Glomerular endothelial cell (primary cell): ENCODE data around the gene TRIM66. TPM values are rescaled to one million over a fixed set of nuclear protein-coding genes. Genes with fewer than 3 reads are reported as not detected.

Source experiments
- DNase-seq: peaks from one replicate; pipeline ENCODE4 v3.0.0-alpha.2; 2011; ENCODE audit warnings: low read depth, low spot score; ENCODE audit errors: extremely low read depth
- total RNA-seq: library from RNA; depleted of rRNA; stranded (reverse); fragments of >200 nt; gene quantifications from 2 replicates; pipeline ENCODE4 v1.2.3, GENCODE V29; 2015

Gene TRIM66
- total RNA-seq, result 4.0 and 4.7 TPM in 2 replicates

DNA sequence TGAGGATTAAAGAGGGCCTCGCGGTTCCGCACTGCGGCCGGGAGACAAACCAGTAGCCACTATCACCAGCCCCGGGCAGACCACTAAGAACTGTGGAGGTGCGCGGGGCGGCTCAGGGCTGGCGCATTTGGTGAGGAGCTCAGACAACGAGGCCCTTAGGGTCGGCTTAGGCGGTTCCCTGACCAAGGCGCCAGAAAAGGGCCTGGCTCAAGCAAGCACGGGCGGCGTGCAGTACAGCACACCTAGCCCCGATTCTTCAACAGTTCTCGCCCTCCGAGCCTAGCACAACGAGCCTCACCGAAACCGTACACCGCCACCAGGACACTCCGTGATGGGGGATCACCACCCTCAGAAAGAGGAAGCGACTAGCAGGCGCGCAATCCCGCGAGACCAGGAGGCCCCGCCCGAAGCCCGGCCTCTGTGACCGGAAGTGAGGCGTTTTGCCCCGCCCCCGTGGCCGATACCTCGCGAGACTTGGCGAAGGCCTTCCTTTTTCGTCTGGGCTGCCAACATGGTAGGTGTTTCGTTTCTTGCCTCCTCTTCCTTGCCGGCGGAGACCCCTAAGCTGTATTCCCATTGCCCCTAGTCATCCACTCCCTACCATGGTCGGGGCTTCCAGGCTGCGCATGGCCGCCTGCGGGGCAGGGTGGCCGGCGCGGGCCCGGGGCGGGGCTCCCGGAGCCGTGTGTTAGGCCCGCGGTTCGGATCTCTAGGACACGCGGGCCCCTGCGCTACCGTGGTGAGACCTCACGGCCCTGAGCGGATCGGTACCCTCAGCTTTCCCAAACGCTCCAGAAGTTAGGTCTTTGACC, at the start of gene TRIM66, which contains the start of gene RPL27A:
TSS of gene TRIM66 (minus strand) at position 363 of the 812 bp plus-strand sequence. CDS start 10,391 bp downstream, outside the sequence.
TSS of gene RPL27A (plus strand) at position 490 of the 812 bp plus-strand sequence. CDS start at position 512, 22 bp downstream.
- DNase-seq, result no peak

DNA sequence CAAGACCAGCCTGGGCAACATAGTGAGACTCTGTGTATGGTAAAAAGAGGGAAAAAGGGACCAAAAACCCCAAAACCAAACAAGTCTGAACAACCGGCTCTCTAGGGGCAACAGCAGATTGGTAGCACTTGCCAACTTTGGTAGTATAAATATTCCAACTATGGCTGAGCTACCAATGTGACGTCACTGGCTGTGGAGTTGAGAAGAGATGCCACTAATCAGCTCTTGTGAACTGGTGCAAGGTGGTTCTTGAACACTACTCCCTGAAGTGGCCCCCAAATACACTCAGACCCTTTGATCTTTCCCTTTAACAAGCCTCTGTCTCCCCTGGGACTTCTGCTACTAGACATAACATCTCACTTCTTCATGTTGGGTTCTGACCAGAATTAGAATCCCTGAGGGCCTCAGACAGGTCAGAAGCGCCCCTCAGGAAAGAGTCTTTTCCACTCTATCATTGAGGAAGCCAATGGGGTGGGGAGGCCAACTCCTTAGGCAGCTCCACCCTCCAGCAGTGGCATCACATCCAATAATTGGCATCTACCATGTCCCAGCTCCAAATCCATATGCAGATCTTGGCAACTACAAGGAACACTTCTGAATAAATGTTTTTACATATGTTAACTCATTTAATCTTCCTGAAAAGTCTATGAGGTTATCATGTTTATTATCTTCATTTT, 49.3 kb upstream of the TRIM66 start:
- DNase-seq, result no peak

- DNase-seq, result no peak
These were observed 48.2 kb upstream of the TRIM66 start for GRCh38 chr11:8730697-8731020.

DNA sequence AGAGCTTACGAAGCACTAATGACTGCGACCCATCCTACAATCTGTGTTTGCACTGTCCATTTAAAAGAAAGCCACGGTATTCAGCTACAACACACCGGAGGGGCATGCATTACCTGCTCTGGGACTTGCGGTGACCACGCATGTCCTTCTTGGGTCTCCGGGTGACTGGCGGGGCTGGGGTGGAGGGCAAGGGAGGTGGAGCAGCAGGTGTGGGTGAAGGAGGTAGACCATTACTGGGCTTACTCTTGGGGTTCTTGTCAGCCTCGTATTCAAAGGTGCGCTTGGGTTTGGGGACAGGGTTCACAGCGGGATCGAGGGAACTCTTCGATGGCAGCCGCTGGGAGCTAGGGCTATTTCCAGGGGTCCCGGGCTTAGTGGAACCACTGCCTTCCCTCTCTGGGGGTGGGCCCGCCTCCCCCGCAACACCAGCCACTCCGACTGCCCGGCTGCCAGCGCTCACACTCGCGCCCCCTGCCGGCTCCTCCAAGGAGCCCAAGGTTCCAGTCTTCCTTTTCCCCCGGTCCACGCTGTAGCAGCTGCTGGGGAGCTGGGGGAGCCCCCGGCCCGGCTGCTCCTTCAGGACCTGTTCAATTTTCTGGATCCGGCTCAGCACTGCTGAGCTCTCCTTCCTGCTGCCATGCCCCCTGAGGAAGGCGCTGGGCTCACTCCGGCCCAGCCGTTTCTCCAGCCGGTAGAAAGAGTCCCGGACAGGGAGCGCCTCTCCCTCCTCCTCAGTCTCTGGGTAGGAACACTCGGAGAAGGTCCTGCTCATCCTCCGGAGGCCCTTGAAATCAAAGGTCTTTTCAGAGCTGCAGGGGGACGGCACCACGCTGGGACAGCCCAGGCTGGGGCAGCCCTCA, 47.6 kb upstream of the TRIM66 start:
- DNase-seq, result no peak

- DNase-seq, result no peak
These were observed 46.6 kb upstream of the TRIM66 start for GRCh38 chr11:8729067-8729466.

DNA sequence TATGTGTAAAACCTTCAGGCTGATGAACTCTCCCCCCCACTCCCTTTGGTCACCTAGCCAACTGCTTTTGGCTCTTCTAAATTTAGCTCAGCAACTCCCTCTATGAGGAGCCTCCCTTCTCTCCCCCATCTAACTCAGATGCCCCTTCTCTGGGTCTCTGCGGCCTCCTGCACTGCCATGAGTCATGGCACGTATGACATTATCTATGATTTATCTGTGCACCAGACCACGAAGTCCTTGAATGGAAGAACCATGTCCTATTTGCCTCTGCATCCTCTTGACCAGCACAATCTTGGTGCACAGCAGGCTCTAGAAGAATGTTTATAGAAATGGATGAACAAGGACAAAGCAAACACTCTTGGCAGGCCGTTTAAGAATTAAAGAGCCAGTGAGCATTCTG, 46.1 kb upstream of the TRIM66 start:
- DNase-seq, result no peak

- no peak for DNase-seq
These were observed 43.9 kb upstream of the TRIM66 start for GRCh38 chr11:8726395-8726794.

- no peak for DNase-seq
These were observed 42.2 kb upstream of the TRIM66 start for GRCh38 chr11:8724682-8725081.

DNA sequence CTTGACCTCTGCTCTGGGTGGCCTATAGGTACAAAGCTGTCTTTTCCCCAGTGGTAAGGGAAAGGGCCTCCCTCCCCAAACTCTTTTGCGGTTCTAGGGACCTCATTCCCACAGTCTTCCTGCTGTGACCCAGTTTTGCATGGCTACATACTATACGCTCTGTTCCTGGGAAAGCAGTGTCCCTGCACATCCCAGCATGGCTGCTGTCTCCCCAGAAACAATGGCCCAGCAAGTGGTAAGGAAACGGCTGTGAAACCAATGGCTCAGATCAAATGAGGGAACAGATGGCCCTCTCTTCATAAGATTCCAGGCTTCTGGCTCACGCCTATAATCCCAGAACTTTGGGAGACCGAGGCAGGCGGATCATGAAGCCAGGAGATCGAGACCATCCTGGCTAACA, 41.2 kb upstream of the TRIM66 start:
- no peak for DNase-seq

GRCh38 chr11:8722809-8723208, 40.3 kb upstream of the TRIM66 start:
- no peak for DNase-seq

DNA sequence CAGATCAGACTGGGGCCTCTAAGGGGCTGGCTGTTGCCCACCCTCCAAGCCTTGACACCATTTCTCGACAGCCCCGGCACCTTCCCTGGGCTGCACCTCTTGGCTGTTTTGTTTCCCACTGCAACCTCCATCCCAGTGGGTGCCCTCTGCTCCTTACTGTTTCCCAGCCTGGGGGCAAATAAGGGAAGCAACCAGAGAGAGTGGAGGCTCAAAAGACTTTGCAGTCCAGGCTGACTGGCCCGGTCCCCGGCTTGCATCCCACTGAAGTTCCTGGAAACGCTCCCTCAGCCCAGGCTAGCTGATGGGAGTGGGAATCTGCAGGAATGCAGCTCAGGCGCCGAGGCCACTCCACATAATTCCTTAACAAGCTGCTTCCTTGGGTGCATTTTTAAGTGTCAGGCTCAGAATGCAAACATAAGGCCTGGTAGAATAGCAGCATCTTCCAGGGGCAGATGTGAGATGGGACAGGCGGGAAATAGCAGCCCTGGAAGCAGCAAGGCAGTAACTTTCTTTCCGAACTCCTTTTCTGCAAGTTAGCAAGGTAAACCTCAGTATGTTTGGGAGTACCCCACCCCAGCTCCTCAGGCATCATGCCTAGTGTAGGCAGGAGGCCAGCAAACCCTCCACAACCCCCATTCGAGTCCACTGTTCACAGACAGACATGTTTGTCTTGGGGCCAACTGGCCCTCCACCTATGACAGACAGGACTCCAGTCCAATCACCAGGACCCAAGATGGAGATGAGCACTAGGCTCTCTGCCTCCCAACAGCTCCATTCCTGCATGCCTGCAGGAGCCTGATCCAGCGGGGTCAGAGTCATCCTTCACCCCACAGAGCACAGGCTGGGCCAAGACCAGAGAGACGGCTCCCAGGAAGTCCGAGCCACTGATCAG, 39.4 kb upstream of the TRIM66 start:
- no peak for DNase-seq

DNA sequence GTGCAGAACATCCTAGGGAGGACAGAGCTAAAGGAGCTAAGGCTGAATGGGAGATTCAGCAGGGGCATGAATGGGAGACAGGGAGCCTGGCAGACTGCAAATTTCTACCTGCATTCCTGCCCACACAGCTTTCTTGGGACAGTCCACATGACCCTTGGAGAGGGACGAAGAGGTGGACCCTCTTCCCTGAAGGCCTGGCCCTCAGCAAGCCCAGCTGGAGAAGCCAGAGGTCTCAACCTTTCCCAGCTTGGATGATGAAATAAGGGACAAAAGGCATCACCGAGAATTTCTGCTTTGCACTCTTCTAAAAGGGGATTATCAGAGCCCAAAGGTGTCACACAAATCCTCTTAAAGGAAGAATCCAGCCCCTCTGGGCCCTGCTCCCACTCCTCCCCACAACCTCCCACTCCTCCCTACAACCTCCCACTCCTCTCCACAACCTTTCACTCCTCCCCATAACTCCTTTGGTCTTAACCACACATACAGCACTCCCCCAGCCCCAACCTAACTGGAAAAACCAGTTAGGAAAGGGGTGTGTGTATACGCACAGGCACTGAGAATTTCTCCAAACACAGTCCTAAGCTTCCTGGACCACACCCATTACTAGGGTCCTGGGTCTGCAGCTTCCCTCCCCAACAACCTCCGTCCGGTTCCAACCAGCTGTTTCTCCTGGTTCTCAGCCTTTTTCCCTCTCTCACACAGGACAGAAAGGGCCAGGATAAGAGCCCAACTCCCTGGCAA, 38.6 kb upstream of the TRIM66 start:
- DNase-seq, result no peak

GRCh38 chr11:8720352-8720751, 37.9 kb upstream of the TRIM66 start:
- no peak for DNase-seq

- DNase-seq, result no peak
These were observed 37.3 kb upstream of the TRIM66 start for GRCh38 chr11:8719721-8720120.

DNA sequence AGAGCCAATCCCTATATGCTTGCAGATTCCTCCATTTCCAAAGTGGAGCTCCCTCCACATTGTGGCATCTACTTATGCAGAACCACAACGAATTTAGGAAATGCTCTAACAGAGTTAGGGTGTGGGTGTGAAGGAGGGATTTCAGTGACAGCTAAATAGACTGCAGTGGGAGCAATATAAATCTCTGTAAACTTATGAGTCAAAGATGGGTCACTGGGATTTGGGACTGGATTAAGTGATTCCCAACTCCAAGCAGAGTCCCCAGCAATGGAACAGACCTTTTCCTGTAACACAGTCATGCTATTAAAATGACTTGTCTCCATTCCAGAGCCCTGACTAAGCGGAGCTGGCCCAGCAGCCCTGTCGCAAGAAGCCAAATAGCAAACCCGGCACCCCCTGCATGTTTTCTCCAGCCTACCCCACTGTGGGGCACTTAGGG, 36.8 kb upstream of the TRIM66 start:
- no peak for DNase-seq

- DNase-seq, result no peak
These were observed 35.6 kb upstream of the TRIM66 start for GRCh38 chr11:8717876-8718753.

- DNase-seq, result no peak
These were observed 35.0 kb upstream of the TRIM66 start for GRCh38 chr11:8717544-8717875.

GRCh38 chr11:8715501-8715900, 33.0 kb upstream of the TRIM66 start:
- no peak for DNase-seq
